SU-DHL-6 (cell line): ENCODE results near the gene LEMD3.

Experiments
- EZH2phosphoT487 ChIP-seq: fragments of 200-600 bp; sonication (generic), shearing (Covaris generic); conservative IDR thresholded peaks from 2 replicates; pipeline ENCODE4 v1.6.1; 2018; ENCODE audit warnings: mild to moderate bottlenecking, antibody characterized with exemption, low read length, moderate library complexity, mixed read lengths
- TF ChIP-seq, protein P1 (sequence below): fragments of 200-600 bp; sonication (generic); IDR thresholded peaks from one replicate; pipeline ENCODE4 v1.5.1; 2017; ENCODE audit warnings: antibody characterized with exemption, mild to moderate bottlenecking, low read length, moderate library complexity; ENCODE audit not compliant: insufficient read depth, poor library complexity, severe bottlenecking

DNA sequence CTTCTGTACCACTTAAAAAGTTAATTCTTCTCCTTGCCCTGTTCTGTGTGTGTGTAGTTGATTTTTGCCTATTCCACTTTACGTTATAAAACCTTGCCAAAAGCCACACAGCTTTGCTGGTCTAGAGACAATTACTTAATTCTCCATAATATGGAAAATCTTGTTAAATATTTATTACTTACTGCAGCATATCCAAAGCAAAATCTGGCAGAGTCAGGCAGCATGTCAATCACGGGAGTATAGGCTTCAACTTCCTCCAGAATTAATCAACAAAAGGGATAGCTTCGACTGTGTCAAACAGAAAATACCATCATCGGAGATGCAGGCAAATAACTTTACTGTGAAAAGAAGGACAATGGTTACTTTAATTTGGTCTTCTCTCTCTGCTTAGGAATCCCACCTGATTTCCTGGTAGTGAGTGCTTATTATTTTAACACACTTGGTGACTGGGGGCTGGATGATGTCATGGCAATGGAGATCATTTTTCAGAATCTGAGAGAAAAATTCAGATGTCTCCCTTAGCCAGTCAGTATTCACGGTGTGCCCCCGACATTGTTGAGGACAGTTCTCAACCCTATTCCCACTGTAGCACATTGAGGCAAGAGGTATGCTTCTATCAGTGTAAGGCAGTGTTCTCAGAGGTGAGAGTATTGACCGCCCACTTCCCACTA is 105.4 kb downstream of the LEMD3 start:
- TF ChIP-seq, protein P1, sequence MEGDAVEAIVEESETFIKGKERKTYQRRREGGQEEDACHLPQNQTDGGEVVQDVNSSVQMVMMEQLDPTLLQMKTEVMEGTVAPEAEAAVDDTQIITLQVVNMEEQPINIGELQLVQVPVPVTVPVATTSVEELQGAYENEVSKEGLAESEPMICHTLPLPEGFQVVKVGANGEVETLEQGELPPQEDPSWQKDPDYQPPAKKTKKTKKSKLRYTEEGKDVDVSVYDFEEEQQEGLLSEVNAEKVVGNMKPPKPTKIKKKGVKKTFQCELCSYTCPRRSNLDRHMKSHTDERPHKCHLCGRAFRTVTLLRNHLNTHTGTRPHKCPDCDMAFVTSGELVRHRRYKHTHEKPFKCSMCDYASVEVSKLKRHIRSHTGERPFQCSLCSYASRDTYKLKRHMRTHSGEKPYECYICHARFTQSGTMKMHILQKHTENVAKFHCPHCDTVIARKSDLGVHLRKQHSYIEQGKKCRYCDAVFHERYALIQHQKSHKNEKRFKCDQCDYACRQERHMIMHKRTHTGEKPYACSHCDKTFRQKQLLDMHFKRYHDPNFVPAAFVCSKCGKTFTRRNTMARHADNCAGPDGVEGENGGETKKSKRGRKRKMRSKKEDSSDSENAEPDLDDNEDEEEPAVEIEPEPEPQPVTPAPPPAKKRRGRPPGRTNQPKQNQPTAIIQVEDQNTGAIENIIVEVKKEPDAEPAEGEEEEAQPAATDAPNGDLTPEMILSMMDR: no peak
- no peak for TF ChIP-seq EZH2phosphoT487
